Measurements from ENCODE around the gene AQR.

- TF ChIP-seq CTCF (conservative IDR thresholded peaks at IDR 0.05; ENCODE audit: low read length) (no peak), EZH2phosphoT487 (IDR thresholded peaks at IDR 0.05; ENCODE audit: borderline replicate concordance) (no peak)
Observed at GRCh38 chr15:34943711-34944110, 25.8 kb downstream of the AQR start.

Data from Loucy (cell line).